22Rv1 (cell line): Measurements from ENCODE around the gene DNASE1L1.

Source experiments
- H3K27ac ChIP-seq: fragments of 450-650 bp; 2 replicates; pipeline ENCODE4 v1.5.1; 2017
- ZFX ChIP-seq: fragments of 450-650 bp; IDR thresholded peaks from 2 replicates; pipeline ENCODE4 v1.6.1; 2017; ENCODE audit warnings: antibody characterized with exemption, borderline replicate concordance
- TF ChIP-seq, protein P1 (sequence below): fragments of 450-650 bp; IDR thresholded peaks from 2 replicates; pipeline ENCODE4 v1.5.1; 2017; ENCODE audit warnings: mild to moderate bottlenecking

Gene DNASE1L1

DNA sequence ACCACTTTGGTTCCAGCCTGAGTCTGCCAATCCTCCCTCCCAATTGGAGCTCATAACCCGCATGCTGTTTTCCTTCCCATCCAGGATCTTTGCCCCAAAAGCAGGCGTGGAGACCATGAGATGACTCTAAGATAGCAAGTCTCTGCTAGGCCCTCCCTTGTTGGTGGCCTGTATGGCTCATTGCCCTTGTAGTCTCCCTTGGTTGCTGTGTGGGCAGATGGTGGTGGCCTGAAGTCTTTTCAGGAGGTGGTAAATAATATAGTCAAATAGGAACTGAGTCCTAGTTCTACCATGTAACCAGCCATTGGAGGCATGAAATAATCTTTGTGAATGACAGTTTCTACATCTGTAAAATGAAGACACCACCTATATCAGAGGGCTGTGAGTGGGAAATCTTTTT, 20.7 kb upstream of the DNASE1L1 start:
- no peak overlapping the region for H3K27ac ChIP-seq
- TF ChIP-seq ZFX, result no peak
- TF ChIP-seq, protein P1, sequence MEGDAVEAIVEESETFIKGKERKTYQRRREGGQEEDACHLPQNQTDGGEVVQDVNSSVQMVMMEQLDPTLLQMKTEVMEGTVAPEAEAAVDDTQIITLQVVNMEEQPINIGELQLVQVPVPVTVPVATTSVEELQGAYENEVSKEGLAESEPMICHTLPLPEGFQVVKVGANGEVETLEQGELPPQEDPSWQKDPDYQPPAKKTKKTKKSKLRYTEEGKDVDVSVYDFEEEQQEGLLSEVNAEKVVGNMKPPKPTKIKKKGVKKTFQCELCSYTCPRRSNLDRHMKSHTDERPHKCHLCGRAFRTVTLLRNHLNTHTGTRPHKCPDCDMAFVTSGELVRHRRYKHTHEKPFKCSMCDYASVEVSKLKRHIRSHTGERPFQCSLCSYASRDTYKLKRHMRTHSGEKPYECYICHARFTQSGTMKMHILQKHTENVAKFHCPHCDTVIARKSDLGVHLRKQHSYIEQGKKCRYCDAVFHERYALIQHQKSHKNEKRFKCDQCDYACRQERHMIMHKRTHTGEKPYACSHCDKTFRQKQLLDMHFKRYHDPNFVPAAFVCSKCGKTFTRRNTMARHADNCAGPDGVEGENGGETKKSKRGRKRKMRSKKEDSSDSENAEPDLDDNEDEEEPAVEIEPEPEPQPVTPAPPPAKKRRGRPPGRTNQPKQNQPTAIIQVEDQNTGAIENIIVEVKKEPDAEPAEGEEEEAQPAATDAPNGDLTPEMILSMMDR, result no peak

DNA sequence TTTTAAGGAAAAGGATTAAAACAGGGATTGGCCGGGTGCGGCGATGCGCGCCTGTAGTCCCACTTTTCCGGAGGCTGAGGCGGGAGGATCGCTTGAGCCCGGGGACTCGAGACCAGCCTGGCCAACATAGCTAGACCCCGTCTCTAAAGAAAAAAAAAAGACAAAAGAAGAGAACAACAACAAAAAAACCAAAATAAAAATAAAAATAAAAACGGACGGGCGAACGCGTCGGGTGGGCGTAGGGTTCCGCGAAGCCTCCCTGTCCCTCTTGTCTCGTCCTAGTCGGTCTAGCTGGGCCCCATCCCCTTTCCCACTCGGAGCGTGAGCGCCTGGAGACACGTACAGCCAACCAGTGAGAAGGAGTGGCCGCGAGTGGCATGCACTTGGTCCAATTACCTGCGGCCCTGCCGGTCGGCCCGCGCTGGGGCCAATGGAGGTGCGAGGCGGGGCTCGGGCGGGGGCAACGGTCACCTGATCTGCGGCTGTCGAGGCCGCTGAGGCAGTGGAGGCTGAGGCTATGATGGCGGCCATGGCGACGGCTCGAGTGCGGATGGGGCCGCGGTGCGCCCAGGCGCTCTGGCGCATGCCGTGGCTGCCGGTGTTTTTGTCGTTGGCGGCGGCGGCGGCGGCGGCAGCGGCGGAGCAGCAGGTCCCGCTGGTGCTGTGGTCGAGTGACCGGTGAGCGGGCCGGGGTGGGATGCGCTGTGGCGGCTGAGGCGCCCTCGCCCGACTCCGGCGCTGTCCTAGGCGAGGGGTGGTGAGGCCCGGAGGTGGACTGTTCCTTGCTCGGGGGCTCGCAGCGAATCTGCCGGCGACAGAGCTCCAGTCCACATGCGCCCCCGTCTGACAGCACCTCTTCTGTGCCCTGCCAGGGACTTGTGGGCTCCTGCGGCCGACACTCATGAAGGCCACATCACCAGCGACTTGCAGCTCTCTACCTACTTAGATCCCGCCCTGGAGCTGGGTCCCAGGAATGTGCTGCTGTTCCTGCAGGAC, 19.4 kb upstream of the DNASE1L1 start, which contains the start of gene ATP6AP1:
Gene ATP6AP1 (plus strand): TSS at position 502 of the 996 bp plus-strand sequence. CDS start 16 bp downstream, at position 518.
- H3K27ac ChIP-seq, result peak within 1 kb of the TSS; percentile 55
- TF ChIP-seq, protein P1, result no peak
- no peak for TF ChIP-seq ZFX

GRCh38 chrX:154426916-154427770, 18.1 kb upstream of the DNASE1L1 start:
- H3K27ac ChIP-seq, result no peak overlapping the region
- TF ChIP-seq, protein P1, result no peak
- no peak for TF ChIP-seq ZFX

GRCh38 chrX:154420402-154420756, 11.3 kb upstream of the DNASE1L1 start:
- no peak overlapping the region for H3K27ac ChIP-seq
- no peak for TF ChIP-seq ZFX
- TF ChIP-seq, protein P1, result no peak

DNA sequence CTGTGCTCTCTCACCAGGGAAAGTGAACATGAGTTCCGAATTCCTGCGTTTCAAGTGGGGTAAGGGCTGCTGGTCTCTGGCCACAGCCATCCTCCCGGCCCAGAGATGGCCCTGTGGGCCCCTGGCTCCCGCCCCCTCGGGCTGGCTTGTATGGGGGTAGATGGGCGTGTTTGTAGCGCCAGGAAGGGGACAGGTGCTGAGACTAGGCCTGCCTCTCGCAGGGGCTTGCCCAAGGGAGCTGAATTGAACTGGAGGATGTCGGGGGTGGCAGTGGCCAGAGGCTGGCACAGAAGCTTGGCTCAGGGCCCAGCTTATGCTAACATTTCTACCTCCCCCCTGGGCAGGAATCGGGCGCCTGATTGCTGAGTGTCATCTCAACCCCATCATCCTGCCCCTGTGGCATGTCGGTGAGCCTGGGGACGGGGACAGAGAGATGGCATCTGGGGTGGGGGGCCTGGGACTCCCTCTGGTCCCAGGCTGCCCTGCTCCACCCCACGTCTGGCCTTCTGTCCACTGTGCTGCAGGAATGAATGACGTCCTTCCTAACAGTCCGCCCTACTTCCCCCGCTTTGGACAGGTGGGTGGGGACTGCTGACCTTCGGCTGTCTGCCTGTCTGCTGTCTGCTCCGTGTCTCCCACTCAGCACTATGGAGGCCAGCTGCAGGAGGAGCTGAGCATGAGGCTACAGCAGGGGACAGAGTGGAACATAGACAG, 10.8 kb upstream of the DNASE1L1 start:
- no peak for TF ChIP-seq ZFX
- TF ChIP-seq, protein P1, result no peak
- no peak overlapping the region for H3K27ac ChIP-seq

DNA sequence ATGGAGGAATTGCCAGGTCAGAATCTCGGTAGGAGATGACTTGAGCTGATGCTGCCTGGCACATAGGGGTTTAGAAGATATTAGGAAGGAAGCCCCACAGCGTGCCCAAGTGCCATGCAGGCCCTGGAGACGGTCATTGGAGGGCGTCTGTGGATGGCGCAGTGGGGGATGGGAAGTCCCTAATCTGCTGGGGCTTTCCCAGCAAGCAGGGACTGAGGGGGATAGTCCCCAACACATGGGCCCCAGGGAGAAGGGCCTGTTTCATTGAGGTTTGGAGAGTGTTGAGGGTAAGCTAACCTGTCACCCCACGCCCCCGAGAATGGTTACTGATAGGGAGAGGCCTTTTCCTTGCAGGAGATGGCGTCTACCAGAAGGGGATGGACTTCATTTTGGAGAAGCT, 10.1 kb upstream of the DNASE1L1 start:
- no peak overlapping the region for H3K27ac ChIP-seq
- TF ChIP-seq ZFX, result no peak
- TF ChIP-seq, protein P1, result no peak
